Measurements from ENCODE around the gene CD300E. TPM values are rescaled to one million over a fixed set of nuclear protein-coding genes. Genes with fewer than 3 reads are reported as not detected.

Gene CD300E
- total RNA-seq, 4 donors from 2014 or later = 1.6 to 9.2 (median 2.2) TPM

GRCh38 chr17:74652020-74652419 is 28.5 kb upstream of the CD300E start:
- no peak for DNase-seq (ENCODE audit: low spot score)
- no peak for TF ChIP-seq CTCF (IDR thresholded peaks at IDR 0.05)
- no peak for ATAC-seq (ENCODE audit: low FRiP score)

GRCh38 chr17:74649909-74650308 is 26.4 kb upstream of the CD300E start:
- ATAC-seq (ENCODE audit: low FRiP score) (no peak), DNase-seq (ENCODE audit: low spot score) (no peak)
- no peak for TF ChIP-seq CTCF (IDR thresholded peaks at IDR 0.05)

- no peak for DNase-seq (ENCODE audit: low spot score)
- TF ChIP-seq CTCF (IDR thresholded peaks at IDR 0.05) = no peak
- ATAC-seq (ENCODE audit: low FRiP score) = no peak
Measured at GRCh38 chr17:74647871-74648672, 24.5 kb upstream of the CD300E start.

- no peak for DNase-seq (ENCODE audit: low spot score)
- TF ChIP-seq CTCF (IDR thresholded peaks at IDR 0.05) = no peak
- no peak for ATAC-seq (ENCODE audit: low FRiP score)
Measured at GRCh38 chr17:74646231-74646630, 22.7 kb upstream of the CD300E start.

- TF ChIP-seq CTCF (IDR thresholded peaks at IDR 0.05) = no peak
- ATAC-seq (ENCODE audit: low FRiP score) (no peak), DNase-seq (ENCODE audit: low spot score) (no peak)
Measured at GRCh38 chr17:74645010-74645409, 21.5 kb upstream of the CD300E start.

GRCh38 chr17:74644419-74644818 is 20.9 kb upstream of the CD300E start:
- no peak for DNase-seq (ENCODE audit: low spot score)
- TF ChIP-seq CTCF (IDR thresholded peaks at IDR 0.05) = no peak
- ATAC-seq (ENCODE audit: low FRiP score) = no peak

GRCh38 chr17:74643826-74644225 is 20.3 kb upstream of the CD300E start:
- TF ChIP-seq CTCF (IDR thresholded peaks at IDR 0.05) = no peak
- ATAC-seq (ENCODE audit: low FRiP score) = no peak
- DNase-seq (ENCODE audit: low spot score) = no peak
